HEK293 (cell line): ENCODE data around the gene HERC5.

Experiments
- CTCF ChIA-PET: fragments of 350-600 bp; formaldehyde crosslinking; extraction: SDS; loops from one replicate; lab custom pipeline; 2021; ENCODE audit warnings: antibody characterized with exemption; lab: Yijun Ruan, JAX
- POLR2A ChIA-PET: fragments of 300-600 bp; formaldehyde crosslinking; extraction: SDS; loops from one replicate; lab custom pipeline; 2020; ENCODE audit warnings: antibody characterized with exemption, inconsistent platforms; lab: Yijun Ruan, JAX
- H3K27ac ChIP-seq: fragments of 200-500 bp; sonication (Bioruptor generic); 2 replicates; pipeline ENCODE4 v1.5.1; 2014; ENCODE audit warnings: low read depth, low read length, control low read depth, inconsistent platforms; ENCODE audit errors: extremely low read depth
- H3K36me3 ChIP-seq, 2 experiments: fragments of 200-500 bp in 1 of 2; sonication (Bioruptor generic) in 1 of 2; 1 replicate in 1 of 2; 2 replicates in 1 of 2; pipeline ENCODE4 v1.5.1; 2014 to 2017; ENCODE audit warnings: inconsistent platforms in 2 of 2, low read length in 2 of 2; ENCODE audit not compliant: control insufficient read depth in 2 of 2, insufficient read depth in 1 of 2
- H3K4me1 ChIP-seq: fragments of 200-500 bp; sonication (Bioruptor generic); 2 replicates; pipeline ENCODE4 v1.5.1; 2014; ENCODE audit warnings: mild to moderate bottlenecking, low read length, inconsistent platforms; ENCODE audit not compliant: control insufficient read depth, insufficient read depth
- H3K4me3 ChIP-seq: 2 replicates; pipeline ENCODE4 v1.5.1; 2011; ENCODE audit warnings: low read depth, mild to moderate bottlenecking, control low read depth, low read length, moderate library complexity
- H3K9me3 ChIP-seq: fragments of 200-500 bp; sonication (Bioruptor generic); 2 replicates; pipeline ENCODE4 v1.5.1; 2014; ENCODE audit warnings: low read depth, low read length, inconsistent platforms; ENCODE audit not compliant: control insufficient read depth, insufficient read depth
- EGR2 ChIP-seq: fragments of 450-650 bp; formaldehyde crosslinking; IDR thresholded peaks from 2 replicates; pipeline ENCODE4 v1.5.1; 2016; ENCODE audit warnings: low read depth, missing biosample characterization, missing genetic modification characterization
- KLF16 ChIP-seq: fragments of 450-650 bp; formaldehyde crosslinking; IDR thresholded peaks from 2 replicates; pipeline ENCODE4 v1.5.1; 2017; ENCODE audit warnings: missing biosample characterization, missing genetic modification characterization
- KLF7 ChIP-seq: fragments of 450-650 bp; formaldehyde crosslinking; IDR thresholded peaks from 2 replicates; pipeline ENCODE4 v1.5.1; 2016; ENCODE audit warnings: missing biosample characterization, missing genetic modification characterization, borderline replicate concordance
- PRDM2 ChIP-seq: fragments of 450-650 bp; formaldehyde crosslinking; IDR thresholded peaks from 2 replicates; pipeline ENCODE4 v1.5.1; 2016; ENCODE audit warnings: missing biosample characterization, missing genetic modification characterization, borderline replicate concordance
- PRDM6 ChIP-seq: fragments of 450-650 bp; formaldehyde crosslinking; IDR thresholded peaks from 2 replicates; pipeline ENCODE4 v1.5.1; 2017; ENCODE audit warnings: missing biosample characterization, missing genetic modification characterization
- ZBTB20 ChIP-seq: fragments of 450-650 bp; formaldehyde crosslinking; IDR thresholded peaks from 2 replicates; pipeline ENCODE4 v1.5.1; 2016; ENCODE audit warnings: missing biosample characterization, missing genetic modification characterization
- ZNF112 ChIP-seq: fragments of 450-650 bp; formaldehyde crosslinking; IDR thresholded peaks from 2 replicates; pipeline ENCODE4 v1.5.0; 2017; ENCODE audit warnings: missing biosample characterization, missing genetic modification characterization
- ZNF175 ChIP-seq: fragments of 450-650 bp; formaldehyde crosslinking; IDR thresholded peaks from 2 replicates; pipeline ENCODE4 v1.5.1; 2016; ENCODE audit warnings: missing biosample characterization, missing genetic modification characterization
- ZNF214 ChIP-seq: fragments of 450-650 bp; formaldehyde crosslinking; IDR thresholded peaks from 2 replicates; pipeline ENCODE4 v1.5.1; 2017; ENCODE audit warnings: missing biosample characterization, mild to moderate bottlenecking, missing genetic modification characterization, borderline replicate concordance
- ZNF324 ChIP-seq: fragments of 450-650 bp; formaldehyde crosslinking; IDR thresholded peaks from 2 replicates; pipeline ENCODE4 v1.5.1; 2016; ENCODE audit warnings: missing biosample characterization, missing genetic modification characterization
- ZNF416 ChIP-seq: fragments of 450-650 bp; formaldehyde crosslinking; IDR thresholded peaks from 2 replicates; pipeline ENCODE4 v1.5.1; 2016; ENCODE audit warnings: missing biosample characterization, missing genetic modification characterization
- ZNF433 ChIP-seq: fragments of 450-650 bp; formaldehyde crosslinking; IDR thresholded peaks from 2 replicates; pipeline ENCODE4 v1.5.1; 2016; ENCODE audit warnings: missing biosample characterization, missing genetic modification characterization, low read depth
- ZNF585B ChIP-seq: fragments of 450-650 bp; formaldehyde crosslinking; IDR thresholded peaks from 2 replicates; pipeline ENCODE4 v1.5.1; 2016; ENCODE audit warnings: missing biosample characterization, missing genetic modification characterization
- ZNF658 ChIP-seq: fragments of 450-650 bp; formaldehyde crosslinking; IDR thresholded peaks from 2 replicates; pipeline ENCODE4; 2016; ENCODE audit warnings: missing biosample characterization, missing genetic modification characterization
- ZNF664 ChIP-seq: fragments of 450-650 bp; formaldehyde crosslinking; IDR thresholded peaks from 2 replicates; pipeline ENCODE4 v1.5.1; 2016; ENCODE audit warnings: missing biosample characterization, missing genetic modification characterization
- TF ChIP-seq, protein P1 (sequence below): fragments of 450-650 bp; formaldehyde crosslinking; IDR thresholded peaks from 2 replicates; pipeline ENCODE4 v1.5.1; 2016; ENCODE audit warnings: missing biosample characterization, missing genetic modification characterization
- TF ChIP-seq, protein P2 (sequence below): fragments of 450-650 bp; formaldehyde crosslinking; IDR thresholded peaks from 2 replicates; pipeline ENCODE4 v1.5.1; 2016; ENCODE audit warnings: missing biosample characterization, missing genetic modification characterization
- TF ChIP-seq, protein P3 (sequence below): fragments of 450-650 bp; formaldehyde crosslinking; conservative IDR thresholded peaks from 2 replicates; pipeline ENCODE4 v1.5.1; 2016; ENCODE audit warnings: low read depth, missing biosample characterization, missing genetic modification characterization

HERC5 gene

GRCh38 chr4:88429401-88429800, 27.5 kb upstream of the HERC5 start:
- no peaks in the 10 kb centered on the region for H3K4me1 ChIP-seq
- no peak overlapping the region for H3K27ac ChIP-seq
- H3K36me3 ChIP-seq, result peaks cover 0 to 13% of the 10 kb centered on the region in 2 experiments; a peak in 1 of 3 replicates
- POLR2A ChIA-PET, result no interaction called here
- no peak overlapping the region for H3K4me3 ChIP-seq
- CTCF ChIA-PET, result no interaction called here
- no peaks in the 10 kb centered on the region for H3K9me3 ChIP-seq
- TF ChIP-seq PRDM2 (tag by site-specific recombination), result no peak
- TF ChIP-seq EGR2, result no peak
- no peak for TF ChIP-seq ZBTB20
- TF ChIP-seq, protein P1, sequence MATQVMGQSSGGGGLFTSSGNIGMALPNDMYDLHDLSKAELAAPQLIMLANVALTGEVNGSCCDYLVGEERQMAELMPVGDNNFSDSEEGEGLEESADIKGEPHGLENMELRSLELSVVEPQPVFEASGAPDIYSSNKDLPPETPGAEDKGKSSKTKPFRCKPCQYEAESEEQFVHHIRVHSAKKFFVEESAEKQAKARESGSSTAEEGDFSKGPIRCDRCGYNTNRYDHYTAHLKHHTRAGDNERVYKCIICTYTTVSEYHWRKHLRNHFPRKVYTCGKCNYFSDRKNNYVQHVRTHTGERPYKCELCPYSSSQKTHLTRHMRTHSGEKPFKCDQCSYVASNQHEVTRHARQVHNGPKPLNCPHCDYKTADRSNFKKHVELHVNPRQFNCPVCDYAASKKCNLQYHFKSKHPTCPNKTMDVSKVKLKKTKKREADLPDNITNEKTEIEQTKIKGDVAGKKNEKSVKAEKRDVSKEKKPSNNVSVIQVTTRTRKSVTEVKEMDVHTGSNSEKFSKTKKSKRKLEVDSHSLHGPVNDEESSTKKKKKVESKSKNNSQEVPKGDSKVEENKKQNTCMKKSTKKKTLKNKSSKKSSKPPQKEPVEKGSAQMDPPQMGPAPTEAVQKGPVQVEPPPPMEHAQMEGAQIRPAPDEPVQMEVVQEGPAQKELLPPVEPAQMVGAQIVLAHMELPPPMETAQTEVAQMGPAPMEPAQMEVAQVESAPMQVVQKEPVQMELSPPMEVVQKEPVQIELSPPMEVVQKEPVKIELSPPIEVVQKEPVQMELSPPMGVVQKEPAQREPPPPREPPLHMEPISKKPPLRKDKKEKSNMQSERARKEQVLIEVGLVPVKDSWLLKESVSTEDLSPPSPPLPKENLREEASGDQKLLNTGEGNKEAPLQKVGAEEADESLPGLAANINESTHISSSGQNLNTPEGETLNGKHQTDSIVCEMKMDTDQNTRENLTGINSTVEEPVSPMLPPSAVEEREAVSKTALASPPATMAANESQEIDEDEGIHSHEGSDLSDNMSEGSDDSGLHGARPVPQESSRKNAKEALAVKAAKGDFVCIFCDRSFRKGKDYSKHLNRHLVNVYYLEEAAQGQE (tag by site-specific recombination), result no peak
- no peak for TF ChIP-seq ZNF112
- no peak for TF ChIP-seq ZNF585B
- TF ChIP-seq, protein P2, sequence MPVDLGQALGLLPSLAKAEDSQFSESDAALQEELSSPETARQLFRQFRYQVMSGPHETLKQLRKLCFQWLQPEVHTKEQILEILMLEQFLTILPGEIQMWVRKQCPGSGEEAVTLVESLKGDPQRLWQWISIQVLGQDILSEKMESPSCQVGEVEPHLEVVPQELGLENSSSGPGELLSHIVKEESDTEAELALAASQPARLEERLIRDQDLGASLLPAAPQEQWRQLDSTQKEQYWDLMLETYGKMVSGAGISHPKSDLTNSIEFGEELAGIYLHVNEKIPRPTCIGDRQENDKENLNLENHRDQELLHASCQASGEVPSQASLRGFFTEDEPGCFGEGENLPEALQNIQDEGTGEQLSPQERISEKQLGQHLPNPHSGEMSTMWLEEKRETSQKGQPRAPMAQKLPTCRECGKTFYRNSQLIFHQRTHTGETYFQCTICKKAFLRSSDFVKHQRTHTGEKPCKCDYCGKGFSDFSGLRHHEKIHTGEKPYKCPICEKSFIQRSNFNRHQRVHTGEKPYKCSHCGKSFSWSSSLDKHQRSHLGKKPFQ, result no peak
- TF ChIP-seq KLF7, result no peak
- no peak for TF ChIP-seq ZNF658 (tag by site-specific recombination)
- TF ChIP-seq ZNF416 (tag by site-specific recombination), result no peak
- no peak for TF ChIP-seq KLF16 (tag by site-specific recombination)
- no peak for TF ChIP-seq ZNF664 (tag by site-specific recombination)
- TF ChIP-seq ZNF175 (tag by site-specific recombination), result no peak
- TF ChIP-seq ZNF324 (tag by site-specific recombination), result no peak
- TF ChIP-seq, protein P3, sequence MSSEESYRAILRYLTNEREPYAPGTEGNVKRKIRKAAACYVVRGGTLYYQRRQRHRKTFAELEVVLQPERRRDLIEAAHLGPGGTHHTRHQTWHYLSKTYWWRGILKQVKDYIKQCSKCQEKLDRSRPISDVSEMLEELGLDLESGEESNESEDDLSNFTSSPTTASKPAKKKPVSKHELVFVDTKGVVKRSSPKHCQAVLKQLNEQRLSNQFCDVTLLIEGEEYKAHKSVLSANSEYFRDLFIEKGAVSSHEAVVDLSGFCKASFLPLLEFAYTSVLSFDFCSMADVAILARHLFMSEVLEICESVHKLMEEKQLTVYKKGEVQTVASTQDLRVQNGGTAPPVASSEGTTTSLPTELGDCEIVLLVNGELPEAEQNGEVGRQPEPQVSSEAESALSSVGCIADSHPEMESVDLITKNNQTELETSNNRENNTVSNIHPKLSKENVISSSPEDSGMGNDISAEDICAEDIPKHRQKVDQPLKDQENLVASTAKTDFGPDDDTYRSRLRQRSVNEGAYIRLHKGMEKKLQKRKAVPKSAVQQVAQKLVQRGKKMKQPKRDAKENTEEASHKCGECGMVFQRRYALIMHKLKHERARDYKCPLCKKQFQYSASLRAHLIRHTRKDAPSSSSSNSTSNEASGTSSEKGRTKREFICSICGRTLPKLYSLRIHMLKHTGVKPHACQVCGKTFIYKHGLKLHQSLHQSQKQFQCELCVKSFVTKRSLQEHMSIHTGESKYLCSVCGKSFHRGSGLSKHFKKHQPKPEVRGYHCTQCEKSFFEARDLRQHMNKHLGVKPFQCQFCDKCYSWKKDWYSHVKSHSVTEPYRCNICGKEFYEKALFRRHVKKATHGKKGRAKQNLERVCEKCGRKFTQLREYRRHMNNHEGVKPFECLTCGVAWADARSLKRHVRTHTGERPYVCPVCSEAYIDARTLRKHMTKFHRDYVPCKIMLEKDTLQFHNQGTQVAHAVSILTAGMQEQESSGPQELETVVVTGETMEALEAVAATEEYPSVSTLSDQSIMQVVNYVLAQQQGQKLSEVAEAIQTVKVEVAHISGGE (tag by site-specific recombination), result no peak
- no peak for TF ChIP-seq PRDM6 (tag by site-specific recombination)
- TF ChIP-seq ZNF214 (tag by site-specific recombination), result no peak
- no peak for TF ChIP-seq ZNF433 (tag by site-specific recombination)
